ENCODE results near the gene GNB3. TPM values are rescaled to one million over a fixed set of nuclear protein-coding genes. Genes with fewer than 3 reads are reported as not detected.

The GNB3 gene
- total RNA-seq, 1 donor from 2014 or later, result 4.2 TPM

DNA sequence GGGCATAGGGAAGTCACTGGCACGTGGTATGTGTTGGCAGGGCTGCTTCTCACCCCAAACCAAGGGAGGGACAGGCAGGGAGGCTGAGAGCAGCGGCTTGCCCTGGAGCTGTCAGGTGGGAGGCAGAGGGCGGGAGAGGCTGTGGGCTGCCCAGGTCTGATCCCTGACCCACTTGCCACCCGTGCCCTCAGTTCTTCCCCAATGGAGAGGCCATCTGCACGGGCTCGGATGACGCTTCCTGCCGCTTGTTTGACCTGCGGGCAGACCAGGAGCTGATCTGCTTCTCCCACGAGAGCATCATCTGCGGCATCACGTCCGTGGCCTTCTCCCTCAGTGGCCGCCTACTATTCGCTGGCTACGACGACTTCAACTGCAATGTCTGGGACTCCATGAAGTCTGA lies 4.7 kb downstream of the GNB3 start:
- TF ChIP-seq, protein P1, sequence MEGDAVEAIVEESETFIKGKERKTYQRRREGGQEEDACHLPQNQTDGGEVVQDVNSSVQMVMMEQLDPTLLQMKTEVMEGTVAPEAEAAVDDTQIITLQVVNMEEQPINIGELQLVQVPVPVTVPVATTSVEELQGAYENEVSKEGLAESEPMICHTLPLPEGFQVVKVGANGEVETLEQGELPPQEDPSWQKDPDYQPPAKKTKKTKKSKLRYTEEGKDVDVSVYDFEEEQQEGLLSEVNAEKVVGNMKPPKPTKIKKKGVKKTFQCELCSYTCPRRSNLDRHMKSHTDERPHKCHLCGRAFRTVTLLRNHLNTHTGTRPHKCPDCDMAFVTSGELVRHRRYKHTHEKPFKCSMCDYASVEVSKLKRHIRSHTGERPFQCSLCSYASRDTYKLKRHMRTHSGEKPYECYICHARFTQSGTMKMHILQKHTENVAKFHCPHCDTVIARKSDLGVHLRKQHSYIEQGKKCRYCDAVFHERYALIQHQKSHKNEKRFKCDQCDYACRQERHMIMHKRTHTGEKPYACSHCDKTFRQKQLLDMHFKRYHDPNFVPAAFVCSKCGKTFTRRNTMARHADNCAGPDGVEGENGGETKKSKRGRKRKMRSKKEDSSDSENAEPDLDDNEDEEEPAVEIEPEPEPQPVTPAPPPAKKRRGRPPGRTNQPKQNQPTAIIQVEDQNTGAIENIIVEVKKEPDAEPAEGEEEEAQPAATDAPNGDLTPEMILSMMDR (conservative IDR thresholded peaks at IDR 0.05; ENCODE audit: low read depth, low read length), result no peak
- no peak for DNase-seq (ENCODE audit: low read depth)
- no peak overlapping the region for H3K4me3 ChIP-seq (ENCODE audit: low read depth, low read length)

DNA sequence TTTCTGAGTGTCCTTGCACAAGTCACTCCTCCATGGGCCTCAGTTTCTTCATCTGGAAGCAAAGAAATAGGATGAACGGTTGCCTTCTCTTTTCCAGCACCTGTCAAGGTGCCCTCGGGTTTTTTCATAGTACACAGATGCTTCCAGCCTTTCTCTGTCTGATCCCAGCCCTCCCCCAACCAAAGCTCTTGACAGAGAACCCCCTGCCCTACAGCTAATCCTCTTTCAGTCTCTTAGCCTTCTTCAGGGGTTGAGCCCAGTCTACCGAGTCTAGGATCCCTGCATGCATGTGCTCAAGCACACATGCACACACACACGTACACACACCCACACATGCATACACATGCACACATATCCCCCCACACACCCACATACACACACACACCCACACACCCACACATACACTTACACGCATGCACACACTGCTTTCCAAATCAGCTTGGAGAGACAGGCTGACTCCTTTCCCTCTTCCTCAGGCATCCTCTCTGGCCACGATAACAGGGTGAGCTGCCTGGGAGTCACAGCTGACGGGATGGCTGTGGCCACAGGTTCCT lies 5.7 kb downstream of the GNB3 start:
- TF ChIP-seq, protein P1 (conservative IDR thresholded peaks at IDR 0.05; ENCODE audit: low read depth, low read length), result no peak

DNA sequence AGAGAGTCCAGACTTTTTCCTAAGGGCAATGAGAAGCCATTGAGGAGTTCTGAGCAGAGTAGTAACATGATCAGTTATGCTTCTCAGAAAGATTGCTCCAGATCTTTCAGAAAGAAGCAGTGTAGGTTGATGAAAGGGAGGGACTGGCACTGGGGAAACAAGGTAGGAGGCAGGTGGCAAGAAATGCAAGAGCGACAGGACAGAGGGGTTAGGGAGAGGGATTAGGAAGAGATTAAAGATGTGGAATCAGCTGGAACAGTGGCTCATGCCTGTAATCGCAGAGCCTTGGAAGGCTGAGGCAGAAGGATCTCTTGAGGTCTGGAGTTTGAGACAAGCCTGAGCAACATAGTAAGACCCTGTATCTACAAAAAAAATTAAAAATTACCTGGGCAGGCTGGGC lies 7.0 kb downstream of the GNB3 start:
- no peak overlapping the region for H3K4me3 ChIP-seq (ENCODE audit: low read depth, low read length)
- TF ChIP-seq, protein P1 (conservative IDR thresholded peaks at IDR 0.05; ENCODE audit: low read depth, low read length), result no peak
- no peak for DNase-seq (ENCODE audit: low read depth)

More for the DNA sequence above, 5.7 kb downstream of the GNB3 start:
- no peak overlapping the region for H3K4me3 ChIP-seq (ENCODE audit: low read depth, low read length)
- DNase-seq (ENCODE audit: low read depth), result no peak

DNA sequence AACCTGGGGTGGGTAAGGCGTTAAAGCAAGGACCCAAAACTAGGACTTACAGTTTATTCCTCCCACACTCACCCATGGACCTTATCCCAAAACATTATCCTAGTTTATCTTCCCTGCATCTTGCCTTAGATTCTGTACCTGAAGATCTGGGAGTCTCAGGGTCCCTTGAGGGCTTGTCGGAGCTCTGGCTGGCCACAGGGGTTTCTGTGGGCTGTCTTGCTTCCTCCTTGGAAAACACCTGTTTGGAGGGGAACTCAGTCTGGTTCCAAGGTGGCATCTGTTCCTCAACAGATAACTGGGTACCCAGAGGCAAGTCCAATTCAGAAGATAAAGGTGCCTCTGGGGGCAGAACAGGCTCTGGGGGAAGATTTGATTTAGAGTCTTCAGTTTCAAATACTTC lies 8.7 kb downstream of the GNB3 start:
- H3K4me3 ChIP-seq (ENCODE audit: low read depth, low read length), result no peak overlapping the region
- TF ChIP-seq, protein P1 (conservative IDR thresholded peaks at IDR 0.05; ENCODE audit: low read depth, low read length), result no peak
- no peak for DNase-seq (ENCODE audit: low read depth)

DNA sequence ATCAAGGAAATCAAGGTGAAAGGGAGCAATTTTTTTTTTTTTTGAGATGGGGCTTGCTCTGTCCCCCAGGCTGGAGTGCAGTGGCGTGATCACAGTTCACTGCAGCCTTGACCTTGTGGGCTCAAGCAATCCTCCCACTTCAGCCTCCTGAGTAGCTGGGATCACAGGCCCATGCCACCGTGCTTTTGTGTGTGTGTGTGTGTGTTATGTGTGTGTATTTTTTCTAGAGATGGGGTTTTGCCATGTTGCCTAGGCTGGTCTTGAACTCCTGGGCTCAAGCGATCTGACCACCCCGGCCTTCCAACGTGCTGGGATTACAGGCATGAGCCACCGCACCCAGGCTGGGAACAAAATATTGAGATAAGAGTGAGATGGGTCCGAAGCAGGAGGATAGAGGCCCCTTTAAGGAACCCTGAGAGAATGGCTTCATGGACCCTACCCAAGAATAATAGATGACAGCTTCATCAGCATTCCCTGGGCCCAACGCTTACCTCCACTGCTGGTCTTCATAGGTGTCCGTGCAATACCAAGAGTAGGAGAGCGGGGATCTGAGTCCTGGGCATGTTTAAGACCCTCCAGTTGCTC lies 9.3 kb downstream of the GNB3 start:
- no peak for DNase-seq (ENCODE audit: low read depth)
- H3K4me3 ChIP-seq (ENCODE audit: low read depth, low read length), result peak overlapping the region; percentile 97
- TF ChIP-seq, protein P1 (conservative IDR thresholded peaks at IDR 0.05; ENCODE audit: low read depth, low read length), result no peak

DNA sequence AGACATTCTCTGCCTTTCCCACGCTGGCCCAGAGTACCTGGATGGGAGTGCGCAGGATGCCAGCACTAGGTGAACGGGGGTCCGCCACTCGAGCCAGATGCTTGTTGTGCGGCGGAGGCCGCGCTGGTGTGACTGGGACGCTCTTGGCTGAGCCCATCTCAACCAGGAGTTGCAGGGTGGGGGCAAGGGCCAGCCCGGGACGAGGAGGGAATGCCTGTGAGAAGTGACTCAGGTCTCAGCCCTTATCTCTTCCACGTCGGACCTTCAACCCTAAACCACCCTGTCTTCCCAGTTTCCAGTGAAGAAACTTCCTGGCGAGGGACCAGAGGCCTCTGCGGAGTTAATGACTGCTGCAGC lies 10.0 kb downstream of the GNB3 start:
- TF ChIP-seq, protein P1 (conservative IDR thresholded peaks at IDR 0.05; ENCODE audit: low read depth, low read length), result no peak
- peak overlapping the region; percentile 97 for H3K4me3 ChIP-seq (ENCODE audit: low read depth, low read length)
- no peak for DNase-seq (ENCODE audit: low read depth)

All from epithelial cell of proximal tubule (primary cell).